HepG2 (cell line): Measurements from ENCODE around the gene CCBE1. TPM values are rescaled to one million over a fixed set of nuclear protein-coding genes. Genes with fewer than 3 reads are reported as not detected.

Experiments used
- ATAC-seq: fragments of 200-7000 bp; cut with Tn5 transposase; 3 replicates; pipeline ENCODE4 v1.9.1; 2020; ENCODE audit warnings: mild to moderate bottlenecking, moderate library complexity
- BruUV-seq: library from RNA; stranded (reverse); fragments of 400-500 nt; replicated peaks from 2 replicates; lab custom pipeline; 2021; lab: Mats Ljungman, UMichigan
- CTCF ChIA-PET: fragments of 300-600 bp; formaldehyde crosslinking; extraction: SDS; loops from one replicate; lab custom pipeline; 2021; ENCODE audit warnings: low total read pairs, inconsistent platforms, low intra/inter-chr PET ratio; lab: Yijun Ruan, JAX
- POLR2A ChIA-PET: fragments of 350-600 bp; sonication (Branson Sonifier 250); formaldehyde crosslinking; loops from one replicate; lab custom pipeline; 2020; ENCODE audit warnings: antibody characterized with exemption, inconsistent platforms; lab: Yijun Ruan, JAX
- DNase-seq: peaks from one replicate; pipeline ENCODE4 v3.0.0-alpha.2; 2015; ENCODE audit warnings: low spot score
- FAIRE-seq: peaks from 3 replicates; lab custom pipeline; 2011; peaks lifted over from hg19 to GRCh38; lab: Jason Lieb, UNC
- H2AFZ ChIP-seq: one replicate; pipeline ENCODE4 v1.6.1; 2011; ENCODE audit warnings: low read length, inconsistent platforms
- H3K27ac ChIP-seq: fragments of 300-600 bp; 3 replicates; pipeline ENCODE4 v1.8.0; 2011; ENCODE audit warnings: mixed run types, mild to moderate bottlenecking, mixed read lengths, low read length, inconsistent platforms; ENCODE audit not compliant: insufficient read depth; ENCODE audit errors: extremely low read length
- H3K27me3 ChIP-seq, 2 experiments: fragments of 200-600 bp in 1 of 2; 2 replicates in 1 of 2; 3 replicates in 1 of 2; pipeline versions ENCODE4 v1.6.0 to v1.8.0; 2011; ENCODE audit warnings: low read length in 2 of 2, mild to moderate bottlenecking in 2 of 2, moderate library complexity in 2 of 2, inconsistent platforms in 1 of 2; ENCODE audit not compliant: insufficient read depth in 2 of 2, control insufficient read depth in 1 of 2
- H3K36me3 ChIP-seq, 2 experiments: fragments of 200-600 bp in 1 of 2; replicated peaks in 1 of 2; 2 replicates in 1 of 2; 3 replicates in 1 of 2; pipeline versions ENCODE4 v1.5.1 to v1.8.0; 2011; ENCODE audit warnings: low read length in 2 of 2, inconsistent platforms in 1 of 2; ENCODE audit not compliant: insufficient read depth in 2 of 2, control insufficient read depth in 1 of 2
- H3K4me1 ChIP-seq: 2 replicates; pipeline ENCODE4 v1.5.1; 2012; ENCODE audit warnings: low read length, inconsistent platforms; ENCODE audit not compliant: insufficient read depth
- H3K4me2 ChIP-seq: 2 replicates; pipeline ENCODE4 v1.6.0; 2011; ENCODE audit warnings: low read depth, low read length, inconsistent platforms
- H3K4me3 ChIP-seq, 3 experiments: fragments of 200-600 bp in 1 of 3; sonication (generic), shearing (Covaris generic) in 1 of 3; replicated peaks in 1 of 3; 2 replicates each; pipeline ENCODE4 v1.5.1; 2011 to 2016; ENCODE audit warnings: low read length in 3 of 3, inconsistent platforms in 2 of 3, low read depth in 2 of 3, mild to moderate bottlenecking in 2 of 3, control low read depth in 1 of 3, mixed read lengths in 1 of 3; ENCODE audit not compliant: insufficient read depth in 1 of 3
- H3K79me2 ChIP-seq: one replicate; pipeline ENCODE4 v1.6.1; 2011; ENCODE audit warnings: low read length, inconsistent platforms; ENCODE audit not compliant: insufficient read depth
- H3K9ac ChIP-seq: 2 replicates; pipeline ENCODE4 v1.6.0; 2011; ENCODE audit warnings: mild to moderate bottlenecking, low read depth, low read length, inconsistent platforms; ENCODE audit not compliant: insufficient read depth
- H3K9me3 ChIP-seq: 2 replicates; pipeline ENCODE4 v1.5.1; 2012; ENCODE audit warnings: mild to moderate bottlenecking, low read length
- H4K20me1 ChIP-seq: 2 replicates; pipeline ENCODE4 v1.6.0; 2011; ENCODE audit warnings: inconsistent platforms, mild to moderate bottlenecking, low read length, moderate library complexity; ENCODE audit not compliant: insufficient read depth
- FOXO1 ChIP-seq: sonication (generic); formaldehyde crosslinking; IDR thresholded peaks from 2 replicates; pipeline ENCODE4 v1.4.0; 2020; ENCODE audit warnings: missing genetic modification reagents
- HHEX ChIP-seq: IDR thresholded peaks from 2 replicates; pipeline ENCODE4 v1.6.1; 2016; ENCODE audit warnings: control low read depth
- HOMEZ ChIP-seq: IDR thresholded peaks from 2 replicates; pipeline ENCODE4 v1.6.1; 2016; ENCODE audit warnings: low read depth
- KAT7 ChIP-seq: IDR thresholded peaks from 2 replicates; pipeline ENCODE4 v1.6.1; 2018; ENCODE audit warnings: borderline replicate concordance, missing compliant biosample characterization
- MAFF ChIP-seq: IDR thresholded peaks from 2 replicates; pipeline ENCODE4 v1.6.1; 2011; ENCODE audit warnings: low read depth, low read length, improper control_type of control experiment
- NFKB2 ChIP-seq: sonication (generic); formaldehyde crosslinking; IDR thresholded peaks from 2 replicates; pipeline ENCODE4 v1.4.0; 2020; ENCODE audit warnings: missing genetic modification reagents, borderline replicate concordance
- PCBP2 ChIP-seq: fragments of 200-400 bp; formaldehyde crosslinking; optimal IDR thresholded peaks from 2 replicates; pipeline ENCODE3; 2018; ENCODE audit warnings: low read length, low read depth; ENCODE audit not compliant: poor library complexity, severe bottlenecking
- POGZ ChIP-seq: sonication (generic); formaldehyde crosslinking; IDR thresholded peaks from 2 replicates; pipeline ENCODE4 v1.4.0; 2020; ENCODE audit warnings: mild to moderate bottlenecking, missing genetic modification reagents
- SKI ChIP-seq: fragments of 450-650 bp; IDR thresholded peaks from one replicate; pipeline ENCODE4 v1.6.1; 2018; ENCODE audit warnings: mild to moderate bottlenecking; ENCODE audit not compliant: partially characterized antibody
- SNAPC4 ChIP-seq: sonication (generic); formaldehyde crosslinking; IDR thresholded peaks from 2 replicates; pipeline ENCODE4 v1.4.0; 2020; ENCODE audit warnings: mild to moderate bottlenecking, missing genetic modification reagents
- SUZ12 ChIP-seq: fragments of 150-350 bp; IDR thresholded peaks from 2 replicates; pipeline ENCODE4 v1.6.1; 2014; ENCODE audit warnings: low read depth, low read length
- ZNF260 ChIP-seq: sonication (generic); formaldehyde crosslinking; IDR thresholded peaks from 2 replicates; pipeline ENCODE4 v1.4.0; 2020; ENCODE audit warnings: missing genetic modification reagents, low read depth, mild to moderate bottlenecking, borderline replicate concordance
- ZNF44 ChIP-seq: sonication (generic); formaldehyde crosslinking; IDR thresholded peaks from 2 replicates; pipeline ENCODE4 v1.5.1; 2020; ENCODE audit warnings: mild to moderate bottlenecking, missing genetic modification reagents
- ZNF703 ChIP-seq: sonication (generic); formaldehyde crosslinking; IDR thresholded peaks from 2 replicates; pipeline ENCODE4 v1.5.1; 2020; ENCODE audit warnings: missing genetic modification reagents, mild to moderate bottlenecking, moderate library complexity, borderline replicate concordance
- WGBS: methylation state at CpG from one replicate; pipeline ENCODE4 v1.1.6; 2017; ENCODE audit warnings: low lambda C conversion rate; 5-methylcytosine and 5-hydroxymethylcytosine counted together
- in situ Hi-C: cut with HindIII; loops from 2 replicates; pipeline ENCODE4 v1.10.0; 2017; ENCODE audit warnings: low pct_unique_long_range_greater_than_20kb; ENCODE audit not compliant: extremely low pct_ligation_motif_present
- intact Hi-C: fragments of 100-400 bp; cut with micrococcal nuclease; formaldehyde crosslinking; loops from one replicate; pipeline ENCODE4 v1.10.0; 2022; ENCODE audit not compliant: unreplicated experiment
- polyA plus RNA-seq, 8 experiments: library from polyadenylated mRNA; depleted of rRNA in 3 of 8; stranded (reverse) in 7 of 8; unstranded in 1 of 8; fragments of >200 nt; fragmentation: Illumina TruSeq in 4 of 8; extraction: Trizol in 4 of 8; gene quantifications; 2 replicates each; pipeline versions ENCODE4 v1.2.1 to v1.2.3, GENCODE V29; 2011 to 2016; ENCODE audit warnings: low read depth in 4 of 8, missing spikeins in 1 of 8, mixed read lengths in 1 of 8; ENCODE audit not compliant: insufficient read depth in 1 of 8
- total RNA-seq, 5 experiments: library from RNA; depleted of rRNA; stranded (reverse); fragments of >200 nt; fragmentation: Illumina TruSeq; extraction: Trizol; gene quantifications; 2 replicates each; pipeline ENCODE4 v1.2.3, GENCODE V29; 2016; ENCODE audit warnings: low read depth in 1 of 5
- TF ChIP-seq, protein P1 (sequence below): sonication (generic); formaldehyde crosslinking; IDR thresholded peaks from 2 replicates; pipeline ENCODE4 v1.4.0; 2020; ENCODE audit warnings: mild to moderate bottlenecking, low read depth, missing genetic modification reagents

Gene CCBE1
- total and polyA plus RNA-seq, 2 of the 13 experiments (the other 11 are each of a cell fraction or from before 2014, with no cell fraction given) = not detected

DNA sequence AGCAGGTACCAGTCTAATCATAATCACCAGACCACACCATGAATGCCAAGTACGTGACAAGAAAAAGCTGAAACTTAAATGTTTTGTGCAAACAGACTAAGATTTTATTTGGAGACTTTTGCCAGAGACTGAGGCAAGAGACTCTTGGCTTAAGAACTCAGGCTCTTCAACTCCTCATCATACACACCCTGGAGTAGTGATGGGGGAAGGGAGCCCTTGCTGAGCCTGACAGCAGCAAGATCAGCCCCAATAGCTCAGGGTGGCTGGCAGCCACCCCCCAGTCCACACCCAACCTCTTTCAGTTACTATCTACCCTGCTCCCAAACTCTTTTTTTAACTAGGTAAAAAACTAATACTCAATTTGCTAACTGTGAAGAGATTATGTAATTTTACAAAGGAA lies 114.8 kb downstream of the CCBE1 start (continued):
- TF ChIP-seq HOMEZ = no peak
- TF ChIP-seq PCBP2 = no peak
- TF ChIP-seq ZNF260 (CRISPR knock-in tag) = no peak
- TF ChIP-seq, all 625 proteins: peak for 0

DNA sequence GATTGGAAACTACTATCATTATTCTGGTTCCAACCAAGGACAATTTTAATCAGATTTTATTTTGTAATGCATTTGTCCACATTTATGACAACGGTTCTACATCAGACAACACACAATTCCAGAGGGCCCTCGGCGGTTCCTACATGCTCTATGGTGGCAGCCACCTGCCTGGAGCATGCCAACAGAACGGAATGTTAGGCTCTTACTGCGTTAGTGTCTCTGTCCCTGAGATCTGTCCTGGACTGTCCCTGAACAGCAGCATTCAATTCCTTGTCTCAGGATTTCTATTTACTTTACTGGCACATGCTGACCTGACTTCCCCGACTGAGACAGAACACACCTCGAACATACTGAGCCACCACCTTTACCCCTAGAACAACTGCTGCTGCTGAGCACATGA lies 117.7 kb downstream of the CCBE1 start:
- Histone ChIP-seq H3K4me3 (no peak overlapping the region), H3K36me3 (no peaks in the 10 kb centered on the region), H3K27ac (no peak overlapping the region), H3K79me2 (no peaks in the 10 kb centered on the region), H4K20me1 (no peaks in the 10 kb centered on the region), H3K4me2 (no peak overlapping the region), H3K4me1 (no peaks in the 10 kb centered on the region), H2AFZ (no peak overlapping the region), H3K27me3 (peaks cover 0 to 13% of the 10 kb centered on the region in 2 experiments; a peak in 1 of 5 replicates), H3K9ac (no peak overlapping the region), H3K9me3 (no peaks in the 10 kb centered on the region)
- DNase-seq (no peak), FAIRE-seq (no peak), ATAC-seq (no peak)
- WGBS = 0% methylated on average over 7 of the region's 7 CpGs
- no TSS peak for BruUV-seq
- POLR2A ChIA-PET = no interaction called here
- in situ Hi-C loops (no loop called here), intact Hi-C loops (no loop called here)
- CTCF ChIA-PET = no interaction called here
- TF ChIP-seq HHEX (no peak), MAFF (no peak), ZNF44 (CRISPR knock-in tag) (no peak), SUZ12 (no peak), SNAPC4 (CRISPR knock-in tag) (no peak), SKI (no peak), ZNF703 (CRISPR knock-in tag) (no peak), POGZ (no peak), FOXO1 (no peak), NFKB2 (CRISPR knock-in tag) (no peak), KAT7 (CRISPR knock-in tag) (no peak)
- TF ChIP-seq, protein P1, sequence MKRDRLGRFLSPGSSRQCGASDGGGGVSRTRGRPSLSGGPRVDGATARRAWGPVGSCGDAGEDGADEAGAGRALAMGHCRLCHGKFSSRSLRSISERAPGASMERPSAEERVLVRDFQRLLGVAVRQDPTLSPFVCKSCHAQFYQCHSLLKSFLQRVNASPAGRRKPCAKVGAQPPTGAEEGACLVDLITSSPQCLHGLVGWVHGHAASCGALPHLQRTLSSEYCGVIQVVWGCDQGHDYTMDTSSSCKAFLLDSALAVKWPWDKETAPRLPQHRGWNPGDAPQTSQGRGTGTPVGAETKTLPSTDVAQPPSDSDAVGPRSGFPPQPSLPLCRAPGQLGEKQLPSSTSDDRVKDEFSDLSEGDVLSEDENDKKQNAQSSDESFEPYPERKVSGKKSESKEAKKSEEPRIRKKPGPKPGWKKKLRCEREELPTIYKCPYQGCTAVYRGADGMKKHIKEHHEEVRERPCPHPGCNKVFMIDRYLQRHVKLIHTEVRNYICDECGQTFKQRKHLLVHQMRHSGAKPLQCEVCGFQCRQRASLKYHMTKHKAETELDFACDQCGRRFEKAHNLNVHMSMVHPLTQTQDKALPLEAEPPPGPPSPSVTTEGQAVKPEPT (CRISPR knock-in tag) = no peak
